Hepatocyte (in vitro differentiated cells): ENCODE data around the gene WWTR1. TPM values are rescaled to one million over a fixed set of nuclear protein-coding genes. Genes with fewer than 3 reads are reported as not detected.

Experiments used
- DNase-seq: peaks from one replicate; pipeline ENCODE4 v3.0.0-alpha.2; 2016; ENCODE audit warnings: low spot score
- H2AFZ ChIP-seq: fragments of 200-600 bp; sonication (generic); 2 replicates; pipeline ENCODE4 v1.6.0; 2016; ENCODE audit warnings: antibody characterized with exemption, mild to moderate bottlenecking
- H3K27ac ChIP-seq: fragments of 200-600 bp; sonication (generic); 2 replicates; pipeline ENCODE4 v1.5.1; 2016; ENCODE audit warnings: mild to moderate bottlenecking
- H3K27me3 ChIP-seq: fragments of 200-600 bp; sonication (generic); 2 replicates; pipeline ENCODE4 v1.6.1; 2016
- H3K36me3 ChIP-seq: fragments of 200-600 bp; sonication (generic); replicated peaks from 2 replicates; pipeline ENCODE4 v1.5.1; 2016; ENCODE audit warnings: low read depth; ENCODE audit not compliant: insufficient read depth
- H3K4me1 ChIP-seq: fragments of 200-600 bp; sonication (generic); 2 replicates; pipeline ENCODE4 v1.5.1; 2016; ENCODE audit warnings: mild to moderate bottlenecking, moderate library complexity; ENCODE audit not compliant: insufficient read depth
- H3K4me2 ChIP-seq: fragments of 200-600 bp; sonication (generic); 2 replicates; pipeline ENCODE4 v1.6.0; 2016
- H3K4me3 ChIP-seq: fragments of 200-600 bp; sonication (generic); 2 replicates; pipeline ENCODE4 v1.5.1; 2016; ENCODE audit warnings: mild to moderate bottlenecking
- H3K79me2 ChIP-seq: fragments of 200-600 bp; sonication (generic); 2 replicates; pipeline ENCODE4 v1.6.0; 2017; ENCODE audit warnings: mild to moderate bottlenecking
- H3K9me2 ChIP-seq: fragments of 200-600 bp; sonication (generic); replicated peaks from 2 replicates; pipeline ENCODE4 v1.6.0; 2017; ENCODE audit warnings: mild to moderate bottlenecking; ENCODE audit not compliant: insufficient read depth
- H3K9me3 ChIP-seq: fragments of 200-600 bp; sonication (generic); 2 replicates; pipeline ENCODE4 v1.5.1; 2016; ENCODE audit warnings: low read depth, mild to moderate bottlenecking
- H4K20me1 ChIP-seq: fragments of 200-600 bp; sonication (generic); 2 replicates; pipeline ENCODE4 v1.6.0; 2016; ENCODE audit warnings: mild to moderate bottlenecking; ENCODE audit not compliant: insufficient read depth, poor library complexity, severe bottlenecking
- EZH2 ChIP-seq: fragments of 200-600 bp; sonication (generic); IDR thresholded peaks from 2 replicates; pipeline ENCODE4 v1.6.1; 2016; ENCODE audit warnings: antibody characterized with exemption, mild to moderate bottlenecking, borderline replicate concordance
- EZH2phosphoT487 ChIP-seq: fragments of 200-600 bp; sonication (generic); IDR thresholded peaks from one replicate; pipeline ENCODE4 v1.6.1; 2018; ENCODE audit warnings: antibody characterized with exemption, mild to moderate bottlenecking, low read depth, moderate library complexity; ENCODE audit not compliant: unreplicated experiment, severe bottlenecking
- WGBS: methylation state at CpG from one replicate; pipeline ENCODE4 v1.1.6; 2016; ENCODE audit warnings: low lambda C conversion rate; ENCODE audit errors: missing lambda C conversion rate; 5-methylcytosine and 5-hydroxymethylcytosine counted together
- polyA plus RNA-seq: library from polyadenylated mRNA; unstranded; fragments of >200 nt; fragmentation: Nextera tagmentation; extraction: Ambion mirVana; gene quantifications from 2 replicates; pipeline ENCODE4 v1.2.1, GENCODE V29; 2016
- total RNA-seq: library from RNA; depleted of rRNA; stranded (reverse); fragments of >200 nt; gene quantifications from 2 replicates; pipeline ENCODE4 v1.2.3, GENCODE V29; 2014
- TF ChIP-seq, protein P1 (sequence below): fragments of 200-600 bp; sonication (generic); IDR thresholded peaks from 2 replicates; pipeline ENCODE4 v1.5.1; 2016; ENCODE audit warnings: antibody characterized with exemption, mild to moderate bottlenecking; ENCODE audit not compliant: poor library complexity

The WWTR1 gene
- total and polyA plus RNA-seq, 2 experiments from 2014 or later: 40.5 to 54.7 TPM

DNA sequence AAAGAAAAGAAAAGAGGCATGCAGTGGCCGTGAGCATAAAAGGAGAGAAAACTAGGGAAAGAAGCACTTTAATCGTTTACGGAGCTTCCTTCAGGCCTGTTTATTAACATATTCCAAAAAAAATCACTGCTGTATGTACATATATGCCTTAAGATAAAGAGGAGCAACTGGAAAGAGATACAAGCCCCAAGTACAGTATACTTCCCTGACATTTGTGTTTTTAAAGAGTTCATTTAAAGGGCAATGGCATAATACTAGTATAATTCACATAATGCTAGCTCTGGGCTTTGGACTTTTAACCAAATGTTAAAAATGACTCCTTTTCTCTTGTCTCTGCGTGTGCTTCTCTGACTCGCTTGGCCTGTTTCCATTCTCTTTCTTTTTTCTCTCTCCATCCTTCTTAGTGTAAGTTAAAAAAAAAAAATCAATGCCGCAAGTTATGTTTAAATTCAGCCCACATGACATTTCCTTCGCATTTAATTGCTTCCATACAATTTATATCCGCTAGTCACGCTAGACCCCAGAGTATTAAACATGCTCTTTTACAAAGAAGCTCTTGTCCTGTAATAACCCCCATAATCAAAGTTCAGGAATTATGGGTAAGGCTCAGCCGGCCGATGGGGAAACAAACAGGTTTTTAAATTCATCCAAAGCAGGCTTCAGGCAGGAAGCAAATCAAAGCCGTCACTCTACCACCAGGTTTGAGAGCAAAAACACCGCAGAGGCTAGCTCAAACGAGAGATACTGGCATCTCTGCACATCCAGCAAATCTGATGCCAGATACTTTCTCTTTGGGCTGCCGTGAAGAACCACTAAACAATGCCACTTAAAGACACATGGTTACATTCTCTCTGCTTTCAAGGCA lies 19.4 kb downstream of the WWTR1 start:
- Histone ChIP-seq H2AFZ (no peak overlapping the region), H4K20me1 (peaks cover 4% of the 10 kb centered on the region), H3K4me3 (no peak overlapping the region), H3K9me2 (no peaks in the 10 kb centered on the region), H3K4me1 (peaks cover 32% of the 10 kb centered on the region), H3K36me3 (no peaks in the 10 kb centered on the region), H3K9me3 (no peaks in the 10 kb centered on the region), H3K4me2 (peak overlapping the region; percentile 69), H3K79me2 (peaks cover 86% of the 10 kb centered on the region), H3K27me3 (no peaks in the 10 kb centered on the region), H3K27ac (peak overlapping the region; percentile 69)
- TF ChIP-seq EZH2: no peak
- 42% methylated on average over 15 of the region's 15 CpGs for WGBS
- peak; percentile 40 for DNase-seq

DNA sequence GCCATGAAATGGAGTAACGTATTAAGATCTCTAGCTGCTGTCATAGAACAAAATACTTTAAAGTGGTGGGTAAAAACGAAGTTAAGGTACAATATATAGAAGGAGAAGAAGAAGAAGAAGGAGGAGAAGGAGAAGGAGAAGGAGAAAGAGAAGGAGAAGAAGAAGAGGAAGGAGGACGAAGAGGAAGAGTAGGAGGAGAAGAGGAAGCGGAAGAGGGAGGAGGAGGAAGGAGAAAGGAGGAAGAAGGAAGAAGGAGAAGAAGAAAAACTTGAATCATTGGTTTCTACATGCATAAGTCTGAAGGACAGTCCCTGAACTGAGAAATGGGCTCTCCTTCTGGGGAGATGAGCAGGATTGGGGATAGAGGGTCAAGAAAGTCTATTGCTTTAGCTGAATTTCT lies 22.4 kb downstream of the WWTR1 start:
- no peaks in the 10 kb centered on the region for H3K27me3 ChIP-seq
- H3K9me2 ChIP-seq: no peaks in the 10 kb centered on the region
- H2AFZ ChIP-seq: no peak overlapping the region
- no peak for DNase-seq
- TF ChIP-seq, protein P1, sequence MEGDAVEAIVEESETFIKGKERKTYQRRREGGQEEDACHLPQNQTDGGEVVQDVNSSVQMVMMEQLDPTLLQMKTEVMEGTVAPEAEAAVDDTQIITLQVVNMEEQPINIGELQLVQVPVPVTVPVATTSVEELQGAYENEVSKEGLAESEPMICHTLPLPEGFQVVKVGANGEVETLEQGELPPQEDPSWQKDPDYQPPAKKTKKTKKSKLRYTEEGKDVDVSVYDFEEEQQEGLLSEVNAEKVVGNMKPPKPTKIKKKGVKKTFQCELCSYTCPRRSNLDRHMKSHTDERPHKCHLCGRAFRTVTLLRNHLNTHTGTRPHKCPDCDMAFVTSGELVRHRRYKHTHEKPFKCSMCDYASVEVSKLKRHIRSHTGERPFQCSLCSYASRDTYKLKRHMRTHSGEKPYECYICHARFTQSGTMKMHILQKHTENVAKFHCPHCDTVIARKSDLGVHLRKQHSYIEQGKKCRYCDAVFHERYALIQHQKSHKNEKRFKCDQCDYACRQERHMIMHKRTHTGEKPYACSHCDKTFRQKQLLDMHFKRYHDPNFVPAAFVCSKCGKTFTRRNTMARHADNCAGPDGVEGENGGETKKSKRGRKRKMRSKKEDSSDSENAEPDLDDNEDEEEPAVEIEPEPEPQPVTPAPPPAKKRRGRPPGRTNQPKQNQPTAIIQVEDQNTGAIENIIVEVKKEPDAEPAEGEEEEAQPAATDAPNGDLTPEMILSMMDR: no peak
- no peak for TF ChIP-seq EZH2
- TF ChIP-seq EZH2phosphoT487: no peak
- no peak overlapping the region for H3K4me2 ChIP-seq
- peaks cover 8% of the 10 kb centered on the region for H4K20me1 ChIP-seq
- H3K4me1 ChIP-seq: peaks cover 16% of the 10 kb centered on the region
- no peak overlapping the region for H3K4me3 ChIP-seq
- H3K79me2 ChIP-seq: peaks cover 92% of the 10 kb centered on the region
- 88% methylated on average over 4 of the region's 4 CpGs for WGBS
- no peak overlapping the region for H3K27ac ChIP-seq
- H3K36me3 ChIP-seq: no peaks in the 10 kb centered on the region
- no peaks in the 10 kb centered on the region for H3K9me3 ChIP-seq

DNA sequence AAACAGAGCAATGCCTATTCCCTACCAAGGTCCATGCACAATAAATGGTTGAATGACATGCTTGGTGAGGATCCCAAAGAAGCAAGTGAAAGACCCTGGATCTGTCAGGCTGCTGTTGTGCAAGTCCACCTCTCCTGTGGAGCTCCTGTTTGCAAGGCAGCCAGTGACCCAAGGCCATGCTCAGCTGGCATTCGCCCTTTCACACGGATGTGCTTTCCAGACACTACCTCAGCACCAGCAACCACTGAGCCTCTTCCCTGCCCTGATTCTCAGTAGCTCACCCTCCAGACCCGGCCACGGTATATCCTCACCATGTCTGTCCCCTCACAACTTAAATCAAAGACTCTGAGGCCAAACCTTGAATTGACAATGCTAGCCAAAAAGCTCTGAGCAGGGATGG lies 23.3 kb downstream of the WWTR1 start:
- H3K36me3 ChIP-seq: no peaks in the 10 kb centered on the region
- H3K27me3 ChIP-seq: no peaks in the 10 kb centered on the region
- TF ChIP-seq EZH2phosphoT487 (no peak), EZH2 (no peak)
- TF ChIP-seq, protein P1: no peak
- H3K4me2 ChIP-seq: no peak overlapping the region
- H4K20me1 ChIP-seq: peaks cover 8% of the 10 kb centered on the region
- WGBS: 80% methylated on average over 4 of the region's 4 CpGs
- H2AFZ ChIP-seq: no peak overlapping the region
- DNase-seq: no peak
- no peaks in the 10 kb centered on the region for H3K9me2 ChIP-seq
- H3K79me2 ChIP-seq: peaks cover 93% of the 10 kb centered on the region
- peaks cover 16% of the 10 kb centered on the region for H3K4me1 ChIP-seq
- no peak overlapping the region for H3K27ac ChIP-seq
- no peaks in the 10 kb centered on the region for H3K9me3 ChIP-seq
- no peak overlapping the region for H3K4me3 ChIP-seq

DNA sequence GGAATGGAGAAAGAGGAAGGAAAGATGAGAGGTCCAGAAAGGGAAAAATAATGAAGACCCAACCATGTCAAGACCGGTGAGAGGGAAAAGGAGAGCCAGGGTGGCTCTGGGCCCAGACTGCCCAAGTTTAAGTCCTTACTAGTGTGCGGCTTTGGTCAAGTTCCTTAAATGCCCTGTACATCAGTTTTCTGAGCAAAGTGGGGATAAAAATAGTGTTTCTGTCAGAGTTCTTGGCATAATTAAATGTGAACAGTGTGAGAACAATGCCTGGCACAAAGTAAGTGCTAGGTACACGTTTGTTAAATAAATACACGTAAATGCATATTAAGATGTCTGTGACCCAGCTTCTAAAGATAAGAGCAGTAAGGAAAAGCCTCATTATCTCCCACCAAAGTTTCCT lies 23.8 kb downstream of the WWTR1 start:
- Histone ChIP-seq H3K9me2 (no peaks in the 10 kb centered on the region), H3K4me2 (no peak overlapping the region), H2AFZ (no peak overlapping the region), H3K36me3 (no peaks in the 10 kb centered on the region), H3K27ac (no peak overlapping the region), H3K4me3 (no peak overlapping the region), H3K79me2 (peaks cover 91% of the 10 kb centered on the region), H4K20me1 (peaks cover 8% of the 10 kb centered on the region), H3K4me1 (peaks cover 11% of the 10 kb centered on the region), H3K27me3 (no peaks in the 10 kb centered on the region), H3K9me3 (no peaks in the 10 kb centered on the region)
- WGBS: 75% methylated on average over 4 of the region's 4 CpGs
- DNase-seq: no peak
- TF ChIP-seq, protein P1: no peak
- TF ChIP-seq EZH2phosphoT487: no peak
- TF ChIP-seq EZH2: no peak
